SH-SY5Y (cell line): ENCODE results near the gene AP1B1.

Experiments used
- GATA2 ChIP-seq: IDR thresholded peaks from 2 replicates; pipeline ENCODE4 v1.6.1; 2011; ENCODE audit warnings: mild to moderate bottlenecking, low read depth, low read length
- GATA3 ChIP-seq: IDR thresholded peaks from 2 replicates; pipeline ENCODE4 v1.6.1; 2011; ENCODE audit warnings: low read depth, mild to moderate bottlenecking, low read length, moderate library complexity

GRCh38 chr22:29370537-29370936, 17.8 kb downstream of the AP1B1 start:
- TF ChIP-seq GATA2 (no peak), GATA3 (no peak)
